Measurements from ENCODE around the gene NYAP1.
"Not testable (repeated sequence)": the region's sequence is repeated elsewhere in the genome, so short reads cannot be mapped to it uniquely, and the experiment has no call there.

Gene NYAP1

DNA sequence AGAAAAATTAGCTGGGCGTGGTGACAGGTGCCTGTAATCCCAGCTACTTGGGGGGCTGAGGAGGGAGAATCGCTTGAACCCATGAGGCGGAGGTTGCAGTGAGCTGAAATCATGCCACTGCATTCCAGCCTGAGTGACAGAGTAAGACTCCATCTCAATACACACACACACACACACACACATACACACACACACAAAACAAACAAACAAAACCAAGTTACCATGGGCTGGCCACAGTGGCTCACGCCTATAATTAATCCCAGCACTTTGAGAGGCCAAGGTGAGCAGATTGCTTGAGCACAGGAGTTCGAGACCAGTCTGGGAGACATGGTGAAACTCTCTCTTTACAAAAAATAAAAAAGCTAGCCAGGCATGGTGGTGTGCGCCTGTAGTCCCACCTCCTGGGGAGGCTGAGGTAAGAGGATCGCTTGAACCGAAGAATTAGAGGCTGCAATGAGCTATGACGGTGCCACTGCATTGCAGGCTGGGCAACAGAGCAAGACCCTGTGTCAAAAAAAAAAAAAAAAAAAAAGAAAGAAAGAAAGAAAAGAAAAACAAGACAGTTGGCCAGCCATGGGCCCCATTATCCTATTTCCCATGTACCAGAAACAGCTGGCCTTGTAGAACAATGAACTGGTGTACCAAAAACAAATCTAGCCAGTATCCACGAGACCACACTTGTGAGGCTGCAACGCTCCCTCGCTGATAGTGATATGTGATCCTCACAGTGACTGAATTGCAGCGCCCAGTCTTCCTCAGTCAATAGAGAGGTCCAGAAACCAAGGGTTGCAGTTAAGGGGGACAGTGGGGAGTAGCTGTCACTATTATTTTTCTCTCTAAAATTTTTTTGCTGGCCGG lies 48.7 kb downstream of the NYAP1 start:
- H3K4me3 Mint-ChIP-seq = no peak overlapping the region
- H3K27me3 Mint-ChIP-seq = no peaks in the 10 kb centered on the region
- H3K36me3 Mint-ChIP-seq (ENCODE audit: low read depth) = no peaks in the 10 kb centered on the region
- no peak overlapping the region for H3K27ac Mint-ChIP-seq
- peaks cover 10% of the 10 kb centered on the region for H3K4me1 Mint-ChIP-seq (ENCODE audit: low read depth)
- no peaks in the 10 kb centered on the region for H3K9me3 Mint-ChIP-seq

DNA sequence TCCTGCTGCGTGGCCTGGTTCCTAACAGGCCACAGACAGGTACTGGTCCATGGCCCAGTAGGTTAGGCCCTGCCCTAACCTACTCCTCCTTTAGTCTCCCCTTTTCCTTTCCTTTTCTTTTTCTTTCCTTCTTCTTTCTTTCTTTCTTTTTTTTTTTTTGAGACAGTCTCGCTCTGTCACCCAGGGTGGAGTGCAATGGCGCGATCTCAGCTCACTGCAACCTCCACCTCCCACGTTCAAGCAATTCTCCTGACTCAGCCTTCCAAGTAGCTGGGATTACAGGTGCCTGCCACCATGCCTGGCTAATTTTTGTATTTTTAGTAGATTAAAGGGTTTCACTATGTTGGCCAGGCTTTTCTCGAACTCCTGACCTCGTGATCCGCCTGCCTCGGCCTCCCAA lies 52.3 kb downstream of the NYAP1 start:
- H3K9me3 Mint-ChIP-seq, H3K27me3 Mint-ChIP-seq, H3K27ac Mint-ChIP-seq, H3K4me3 Mint-ChIP-seq: not testable (repeated sequence)
- H3K36me3 Mint-ChIP-seq (ENCODE audit: low read depth) = peaks cover 12% of the 10 kb centered on the region
- peaks cover 26% of the 10 kb centered on the region for H3K4me1 Mint-ChIP-seq (ENCODE audit: low read depth)

DNA sequence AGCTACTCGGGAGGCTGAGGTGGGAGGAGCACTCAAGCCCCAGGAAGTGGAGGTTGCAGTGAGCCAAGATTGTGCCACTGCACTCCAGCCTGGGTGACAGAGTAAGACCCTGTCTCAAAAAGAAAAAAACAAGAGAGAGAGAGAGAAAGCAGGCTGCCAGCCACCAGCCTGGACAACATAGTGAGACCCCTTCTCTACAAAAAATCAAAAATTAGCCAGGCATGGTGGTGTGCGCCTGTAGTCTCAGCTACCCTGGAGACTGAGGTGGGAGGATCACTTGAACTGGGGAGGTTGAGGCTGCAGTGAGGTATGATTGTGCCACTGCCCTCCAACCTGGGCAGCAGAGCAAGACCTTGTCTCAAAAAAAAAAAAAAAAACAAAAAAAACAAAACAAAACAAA lies 53.0 kb downstream of the NYAP1 start:
- H3K27ac Mint-ChIP-seq, H3K27me3 Mint-ChIP-seq: not testable (repeated sequence)
- H3K36me3 Mint-ChIP-seq (ENCODE audit: low read depth) = peaks cover 19% of the 10 kb centered on the region

DNA sequence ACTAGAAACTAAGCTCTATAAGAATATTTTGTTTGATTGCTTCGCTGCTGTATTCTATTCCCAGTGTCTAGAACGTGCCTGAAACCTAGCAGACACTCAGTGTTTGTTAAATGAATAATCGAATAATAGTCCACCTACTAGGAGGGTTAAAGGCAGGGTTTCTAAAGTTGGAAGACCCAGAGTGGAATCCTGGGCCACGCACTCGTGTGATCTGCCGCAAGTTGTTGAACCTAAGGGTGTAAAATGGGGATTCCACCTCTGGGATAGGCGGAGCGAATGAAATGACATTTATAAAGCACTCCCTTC lies 54.6 kb downstream of the NYAP1 start:
- peaks cover 49% of the 10 kb centered on the region for H3K4me1 Mint-ChIP-seq (ENCODE audit: low read depth)
- no peaks in the 10 kb centered on the region for H3K27me3 Mint-ChIP-seq
- no peaks in the 10 kb centered on the region for H3K9me3 Mint-ChIP-seq

More for the DNA sequence above, 53.0 kb downstream of the NYAP1 start:
- H3K9me3 Mint-ChIP-seq, H3K4me3 Mint-ChIP-seq: not testable (repeated sequence)
- peaks cover 33% of the 10 kb centered on the region for H3K4me1 Mint-ChIP-seq (ENCODE audit: low read depth)

DNA sequence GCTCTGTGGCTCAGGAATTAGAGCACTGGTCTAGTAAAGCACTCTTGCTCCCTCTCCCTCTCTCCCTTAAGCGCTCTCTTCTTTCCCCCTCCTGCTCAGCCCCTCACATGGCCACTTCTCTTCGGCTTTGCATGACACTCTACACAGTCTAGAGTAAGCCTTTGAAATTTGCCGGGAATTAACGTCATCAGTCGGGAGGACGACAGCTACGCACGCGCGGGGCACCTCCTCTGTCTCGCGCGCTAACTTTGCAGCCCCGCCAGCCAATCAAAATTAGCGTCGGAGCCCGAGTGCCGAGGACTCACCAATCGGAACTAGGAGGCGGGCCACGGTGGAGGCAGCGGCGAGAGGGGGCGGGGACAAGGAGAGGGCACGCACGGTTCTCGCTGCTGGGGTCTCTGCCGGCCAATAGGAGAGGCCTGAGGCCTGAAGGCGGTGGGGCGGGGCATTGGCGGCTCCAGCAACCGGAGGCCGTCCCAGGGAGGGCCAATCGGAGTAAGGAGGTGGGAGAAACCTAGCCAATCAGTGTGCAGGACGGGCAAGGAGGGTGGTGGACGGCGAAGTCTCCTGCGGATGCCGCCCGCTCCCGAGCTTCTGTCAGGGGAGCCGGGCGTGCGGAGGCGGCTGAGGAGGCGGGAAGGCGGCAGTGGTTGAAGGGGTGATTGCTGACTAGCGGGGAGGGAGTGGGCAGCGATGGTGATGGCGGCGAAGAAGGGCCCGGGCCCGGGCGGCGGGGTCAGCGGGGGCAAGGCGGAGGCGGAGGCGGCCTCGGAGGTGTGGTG lies 55.1 kb downstream of the NYAP1 start, which contains the start of gene AGFG2:
AGFG2 (plus strand) TSS at position 550 of the 782 bp plus-strand sequence; CDS start at position 694, 144 bp downstream.
- H3K27me3 Mint-ChIP-seq = no peaks in the 10 kb centered on the region
- H3K4me3 Mint-ChIP-seq = peak within 1 kb of the TSS; percentile 90
- no peaks in the 10 kb centered on the region for H3K9me3 Mint-ChIP-seq
- H3K27ac Mint-ChIP-seq = peak within 1 kb of the TSS; percentile 99
- H3K36me3 Mint-ChIP-seq (ENCODE audit: low read depth) = peaks cover 33% of the 10 kb centered on the region
- H3K4me1 Mint-ChIP-seq (ENCODE audit: low read depth) = peaks cover 55% of the 10 kb centered on the region

More for the DNA sequence above, 54.6 kb downstream of the NYAP1 start:
- Mint-ChIP-seq H3K27ac (peak overlapping the region; percentile 99), H3K36me3 (ENCODE audit: low read depth) (peaks cover 31% of the 10 kb centered on the region), H3K4me3 (peak overlapping the region; percentile 90)

DNA sequence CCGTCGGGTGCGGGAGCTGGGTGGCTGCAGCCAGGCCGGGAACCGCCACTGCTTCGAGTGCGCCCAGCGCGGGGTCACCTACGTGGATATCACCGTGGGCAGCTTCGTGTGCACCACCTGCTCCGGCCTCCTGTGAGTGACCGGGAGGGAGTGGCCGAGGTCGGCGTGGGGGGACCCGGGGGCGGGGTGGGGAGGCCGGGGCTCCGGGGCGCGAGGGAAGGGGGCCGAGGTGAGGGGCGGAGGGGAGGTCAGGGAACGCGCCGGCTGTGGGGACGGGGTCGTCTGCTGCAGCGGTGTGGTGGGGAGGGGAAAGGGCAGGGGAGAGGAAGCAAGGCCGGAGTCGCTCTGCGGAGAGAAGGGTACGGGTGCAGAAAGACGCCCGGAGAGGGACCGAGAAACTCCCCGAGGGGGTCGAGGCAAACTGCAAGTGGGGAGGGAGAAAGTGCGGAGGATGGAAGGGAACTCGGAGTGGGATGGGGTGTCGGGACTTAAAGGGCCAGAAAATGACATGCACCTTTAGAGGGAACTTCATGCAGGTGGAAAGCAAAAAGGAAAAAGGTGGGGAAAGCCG lies 55.8 kb downstream of the NYAP1 start:
- no peaks in the 10 kb centered on the region for H3K27me3 Mint-ChIP-seq
- H3K36me3 Mint-ChIP-seq (ENCODE audit: low read depth) = peaks cover 39% of the 10 kb centered on the region
- peaks cover 61% of the 10 kb centered on the region for H3K4me1 Mint-ChIP-seq (ENCODE audit: low read depth)
- no peaks in the 10 kb centered on the region for H3K9me3 Mint-ChIP-seq
- H3K4me3 Mint-ChIP-seq = peak overlapping the region; percentile 90
- H3K27ac Mint-ChIP-seq = peak overlapping the region; percentile 94

- Mint-ChIP-seq H3K27ac (peak overlapping the region; percentile 94), H3K4me3 (peak overlapping the region; percentile 90), H3K4me1 (ENCODE audit: low read depth) (peaks cover 68% of the 10 kb centered on the region)
These were observed 56.5 kb downstream of the NYAP1 start for GRCh38 chr7:100540073-100540723.

DNA sequence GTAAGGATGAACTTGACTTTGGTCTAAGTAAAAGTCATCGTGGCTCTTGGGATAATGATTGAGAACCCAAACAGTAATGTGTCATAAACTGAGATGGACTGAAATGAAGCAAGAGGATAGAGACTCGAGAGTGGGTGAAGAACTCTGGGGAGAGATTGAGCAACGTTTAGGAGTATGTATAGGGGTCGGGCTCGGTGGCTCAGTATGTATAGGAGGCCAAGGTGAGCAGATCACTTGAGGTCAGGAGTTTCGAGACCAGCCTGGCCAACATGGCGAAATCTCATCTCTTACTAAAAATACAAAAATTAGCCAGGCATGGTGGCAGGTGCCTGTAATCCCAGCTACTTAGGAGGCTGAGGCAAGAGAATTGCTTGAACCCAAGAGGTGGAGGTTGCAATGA lies 57.6 kb downstream of the NYAP1 start:
- H3K9me3 Mint-ChIP-seq, H3K27me3 Mint-ChIP-seq: not testable (repeated sequence)
- H3K4me1 Mint-ChIP-seq (ENCODE audit: low read depth) = peaks cover 79% of the 10 kb centered on the region
- peak overlapping the region; percentile 90 for H3K4me3 Mint-ChIP-seq
- H3K27ac Mint-ChIP-seq = peak overlapping the region; percentile 74
- peaks cover 41% of the 10 kb centered on the region for H3K36me3 Mint-ChIP-seq (ENCODE audit: low read depth)

More at GRCh38 chr7:100540073-100540723, 56.5 kb downstream of the NYAP1 start:
- H3K36me3 Mint-ChIP-seq (ENCODE audit: low read depth) = peaks cover 41% of the 10 kb centered on the region
- no peaks in the 10 kb centered on the region for H3K27me3 Mint-ChIP-seq
- H3K9me3 Mint-ChIP-seq = no peaks in the 10 kb centered on the region

DNA sequence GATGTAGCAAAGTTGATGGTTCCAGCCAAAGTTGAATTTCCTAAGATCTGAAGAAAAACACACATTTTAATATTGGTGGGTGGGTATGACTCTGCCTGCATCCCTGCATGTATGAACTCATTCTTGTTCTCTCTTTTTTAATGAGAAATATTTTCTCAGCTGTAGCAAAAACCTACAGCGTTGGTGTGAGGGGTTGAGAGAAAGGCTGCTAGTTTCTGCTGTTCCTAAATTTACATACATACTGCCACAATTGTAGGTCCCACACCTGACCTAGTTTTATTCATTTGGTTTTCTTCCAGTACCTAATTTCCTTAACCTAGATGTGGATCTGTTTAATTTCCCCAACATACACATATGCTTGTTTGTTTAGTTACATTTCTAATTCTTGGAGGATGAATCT lies 59.9 kb downstream of the NYAP1 start:
- Mint-ChIP-seq H3K4me3 (peak overlapping the region; percentile 90), H3K27ac (peak overlapping the region; percentile 99), H3K27me3 (no peaks in the 10 kb centered on the region), H3K36me3 (ENCODE audit: low read depth) (peaks cover 52% of the 10 kb centered on the region), H3K4me1 (ENCODE audit: low read depth) (peaks cover 97% of the 10 kb centered on the region), H3K9me3 (no peaks in the 10 kb centered on the region)

DNA sequence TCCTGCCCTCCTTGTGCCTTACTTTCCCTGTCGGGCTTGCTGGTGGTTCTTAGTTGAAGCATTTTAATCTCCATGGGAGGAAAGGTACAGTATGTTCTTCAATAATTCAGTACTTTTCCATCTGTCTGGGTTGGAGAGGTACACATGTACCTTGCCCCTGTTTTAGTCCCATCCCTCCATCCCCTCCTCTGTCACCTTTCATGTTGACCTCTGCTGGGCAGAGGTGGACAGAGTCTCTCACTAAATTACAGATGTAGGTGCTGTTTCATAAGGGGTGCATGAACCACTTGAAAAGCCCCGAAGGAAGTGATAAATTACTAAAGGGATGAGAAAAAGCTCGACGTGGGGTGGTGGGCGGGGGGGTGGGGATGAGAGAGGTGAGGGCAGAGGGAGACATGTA lies 60.7 kb downstream of the NYAP1 start:
- H3K36me3 Mint-ChIP-seq (ENCODE audit: low read depth) = peaks cover 56% of the 10 kb centered on the region
- no peaks in the 10 kb centered on the region for H3K9me3 Mint-ChIP-seq
- H3K4me1 Mint-ChIP-seq (ENCODE audit: low read depth) = peaks cover 99% of the 10 kb centered on the region
- peak overlapping the region; percentile 99 for H3K27ac Mint-ChIP-seq
- H3K27me3 Mint-ChIP-seq = no peaks in the 10 kb centered on the region
- peak overlapping the region; percentile 90 for H3K4me3 Mint-ChIP-seq
